HPDE6-E6E7 (cell line): ENCODE results near the gene CEACAM16.

Source experiments
- DNase-seq: peaks from one replicate; pipeline ENCODE4 v3.0.0; 2011; ENCODE audit warnings: missing footprints; ENCODE audit errors: extremely low spot score

The CEACAM16 gene

DNA sequence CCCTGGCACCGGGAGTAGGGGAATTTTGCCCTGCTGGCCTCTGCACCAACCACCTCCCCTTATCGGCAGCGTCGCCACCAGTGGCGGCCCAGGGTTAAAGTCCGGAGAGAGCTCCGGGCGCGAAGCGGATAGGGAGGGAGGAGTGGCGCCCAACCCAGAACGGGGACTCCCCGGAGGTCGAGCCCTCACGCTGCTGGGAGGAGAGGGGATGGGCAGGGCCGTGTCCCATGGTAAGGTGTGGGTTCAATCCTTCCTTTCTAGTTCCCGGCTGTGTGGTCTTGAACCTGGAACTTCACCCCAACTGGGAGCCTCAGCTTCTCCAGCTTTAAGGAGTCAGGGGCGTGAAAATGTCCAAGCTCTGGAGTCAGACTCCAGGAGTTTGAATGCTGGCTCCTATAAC, 26.3 kb downstream of the CEACAM16 start:
- DNase-seq, result no peak

DNA sequence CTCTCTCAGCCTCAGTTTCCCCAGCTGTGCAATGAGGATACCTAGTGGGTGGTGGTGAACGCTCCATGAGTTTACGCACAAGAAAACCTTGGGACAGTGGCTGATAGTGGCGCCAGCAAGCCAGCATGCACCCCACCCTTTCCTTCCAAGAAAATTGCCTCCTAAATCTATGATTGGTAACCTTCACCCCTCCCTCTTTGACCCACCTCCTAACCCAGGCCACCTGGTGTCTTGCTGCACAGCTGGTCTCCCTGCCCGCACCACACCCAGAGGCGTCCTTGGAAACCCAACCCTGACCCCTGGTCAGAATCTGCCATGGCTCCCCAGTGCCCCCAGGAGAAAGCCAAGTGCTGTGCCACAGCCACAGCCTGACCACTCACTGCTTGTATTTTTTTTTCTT, 26.7 kb downstream of the CEACAM16 start:
- no peak for DNase-seq

DNA sequence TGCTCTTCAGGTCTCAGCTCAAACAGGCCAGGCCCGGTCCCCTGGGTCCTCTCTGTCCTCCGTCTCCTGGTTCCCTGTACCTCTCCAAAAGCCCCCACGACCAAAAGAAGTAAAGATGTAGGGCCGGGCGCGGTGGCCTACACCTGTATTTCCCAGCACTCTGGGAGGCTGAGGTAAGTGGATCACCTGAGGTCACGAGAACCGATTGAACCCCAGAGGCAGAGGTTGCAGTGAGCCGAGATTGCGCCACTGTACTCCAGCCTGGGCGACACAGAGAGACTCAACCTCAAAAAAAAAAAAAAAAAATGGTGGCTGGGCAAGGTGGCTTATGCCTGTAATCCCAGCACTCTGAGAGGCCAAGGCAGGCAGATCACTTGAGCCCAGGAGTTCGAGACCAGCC, 27.5 kb downstream of the CEACAM16 start:
- no peak for DNase-seq

DNA sequence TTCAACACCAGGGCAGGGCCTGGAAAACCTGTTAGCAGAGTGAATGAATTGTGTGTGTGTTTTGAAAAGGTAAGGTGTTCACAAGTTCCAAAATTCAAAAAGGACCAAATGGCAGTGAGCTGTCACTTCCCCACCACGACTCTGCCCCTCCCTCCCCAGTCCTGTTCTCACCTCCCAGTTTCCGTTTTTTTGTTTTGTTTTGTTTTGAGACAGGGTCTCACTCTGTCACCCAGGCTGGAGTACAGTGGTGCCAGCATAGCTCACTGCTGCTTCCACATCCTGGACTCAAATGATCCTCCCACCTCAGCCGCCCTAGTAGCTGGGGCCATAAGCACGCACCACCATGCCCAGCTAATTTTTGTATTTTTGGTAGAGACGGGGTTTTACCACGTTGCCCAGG, 29.2 kb downstream of the CEACAM16 start:
- DNase-seq, result no peak

DNA sequence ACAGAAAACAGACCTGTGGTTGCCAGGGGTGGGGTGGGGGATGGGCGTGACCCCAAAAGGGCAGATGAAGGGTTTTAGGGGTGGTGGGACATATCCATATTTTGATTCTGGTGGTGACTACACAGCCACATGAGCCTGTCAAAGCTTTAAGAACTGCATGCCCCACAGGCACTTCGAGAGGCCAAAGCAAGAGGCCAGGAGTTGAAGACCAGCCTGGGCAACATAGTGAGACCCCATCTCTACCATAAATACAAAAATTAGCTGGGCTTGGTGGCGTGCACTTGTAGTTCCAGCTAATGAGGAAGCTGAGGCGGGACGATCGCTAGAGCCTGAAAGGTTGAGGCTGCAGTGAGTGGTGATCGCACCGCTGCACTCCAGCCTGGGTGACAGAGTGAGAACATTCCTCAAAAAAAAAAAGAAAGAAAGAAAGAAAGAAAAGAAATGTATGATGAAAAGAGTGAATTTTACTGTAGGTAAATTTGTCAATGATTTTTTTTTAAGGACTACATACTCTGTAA, 30.6 kb downstream of the CEACAM16 start:
- DNase-seq, result no peak

DNA sequence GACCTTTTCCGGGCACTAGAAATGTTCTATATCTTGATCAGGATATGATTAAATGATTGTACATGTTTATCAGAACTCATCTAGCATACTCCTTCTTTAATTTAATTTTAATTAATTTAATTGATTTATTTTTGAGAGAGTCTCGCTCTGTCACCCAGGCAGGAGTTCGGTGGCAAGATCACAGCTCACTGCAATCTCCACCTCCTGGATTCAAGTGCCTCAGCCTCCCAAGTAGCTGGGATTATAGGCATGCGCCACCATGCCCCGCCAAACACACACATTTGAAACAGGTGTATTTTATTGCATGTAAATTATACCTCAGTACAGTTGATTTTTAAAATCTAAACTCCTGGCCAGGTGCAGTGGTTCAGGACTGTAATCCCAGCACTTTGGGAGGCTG, 32.1 kb downstream of the CEACAM16 start:
- DNase-seq, result no peak

DNA sequence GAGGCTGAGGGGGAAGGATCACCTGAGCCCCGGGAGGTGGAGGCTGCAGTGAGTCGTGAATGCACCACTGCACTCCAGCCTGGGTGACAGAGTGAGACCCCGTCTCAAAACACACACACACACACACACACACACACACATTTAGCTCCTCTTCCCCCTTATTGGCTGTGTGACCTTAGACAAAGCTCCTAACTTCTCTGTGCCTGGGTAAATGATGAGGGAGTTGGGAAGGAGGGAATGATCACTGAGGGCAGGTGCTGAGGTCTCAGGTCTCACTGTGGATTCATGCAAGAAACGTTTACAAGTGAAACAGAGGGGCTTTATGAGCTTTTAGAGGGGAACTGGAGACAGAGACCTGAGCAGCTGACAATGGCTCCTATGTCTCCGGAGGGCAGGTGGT, 32.7 kb downstream of the CEACAM16 start:
- no peak for DNase-seq

DNA sequence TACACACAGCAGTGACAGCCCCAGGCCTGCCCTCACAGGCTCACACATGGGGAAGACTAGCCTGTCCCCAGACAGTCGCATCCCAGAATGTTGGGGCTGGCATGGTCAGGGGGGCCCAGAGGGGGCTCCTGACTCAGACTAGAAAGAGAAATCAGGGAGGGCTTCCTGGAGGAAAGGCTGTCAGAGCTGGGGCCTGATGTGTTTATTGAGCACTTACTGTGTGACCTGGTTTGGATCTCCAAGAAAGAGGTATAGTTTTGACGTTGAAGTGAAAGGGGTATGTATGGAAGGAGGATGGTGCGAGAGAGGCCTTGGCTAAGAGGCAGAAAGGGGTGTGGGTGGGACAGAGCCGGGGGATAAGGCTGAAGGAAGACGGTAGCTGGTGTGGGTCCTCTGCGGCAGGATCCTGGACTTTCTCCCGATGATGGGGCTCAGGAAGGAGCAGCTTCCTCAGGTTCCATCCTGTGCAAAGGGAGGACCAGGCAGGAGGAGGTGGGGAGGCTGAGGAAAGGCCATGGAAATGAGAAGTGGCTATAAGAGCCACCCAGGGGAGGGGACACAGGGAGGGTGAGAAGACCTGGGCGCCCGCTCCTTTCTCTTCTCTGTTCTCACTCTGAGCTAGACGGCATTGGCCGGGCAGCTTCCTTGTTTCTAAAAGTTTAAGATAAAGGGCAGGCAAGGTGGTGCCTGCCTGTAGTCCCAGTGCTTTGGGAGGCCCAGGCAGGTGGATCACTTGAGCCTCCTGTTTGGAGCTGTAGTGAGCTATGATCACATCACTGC, 33.5 kb downstream of the CEACAM16 start:
- DNase-seq, result no peak

DNA sequence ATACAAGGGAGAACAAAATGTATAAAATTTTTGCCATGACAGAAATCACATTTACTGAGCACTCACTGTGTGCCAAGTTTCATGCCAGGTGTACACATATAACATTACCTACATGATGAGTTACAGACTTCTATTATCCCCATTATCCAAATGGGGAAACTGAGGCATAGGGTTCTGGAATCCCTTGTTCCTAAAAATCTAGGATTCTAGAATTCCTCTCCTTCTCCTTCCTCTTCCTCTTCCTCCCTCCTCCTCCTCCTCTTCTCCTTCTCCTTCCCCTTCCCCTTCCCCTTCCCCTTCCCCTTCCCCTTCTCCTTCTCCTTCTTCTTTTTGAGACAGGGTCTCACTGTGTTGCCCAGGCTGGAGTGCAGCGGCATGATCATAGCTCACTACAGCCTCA, 35.4 kb downstream of the CEACAM16 start:
- DNase-seq, result no peak

DNA sequence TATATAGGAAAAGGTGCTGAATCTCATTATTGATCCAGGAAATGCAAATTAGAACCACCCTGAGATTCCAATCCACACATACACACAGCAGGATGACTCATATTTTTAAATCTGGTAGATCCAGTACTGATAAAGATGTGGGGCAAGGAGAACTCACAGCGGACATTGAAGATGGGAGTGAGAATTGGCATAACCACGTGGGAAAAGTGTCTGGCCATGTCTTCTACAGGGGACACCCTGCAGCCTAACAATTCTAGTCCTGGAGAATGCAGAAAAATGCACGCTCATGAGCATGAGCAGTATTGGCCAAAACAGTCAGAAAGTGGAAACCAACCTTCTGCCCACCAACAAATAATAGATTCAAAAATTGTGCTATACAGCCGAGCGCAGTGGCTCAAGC, 36.1 kb downstream of the CEACAM16 start:
- no peak for DNase-seq

DNA sequence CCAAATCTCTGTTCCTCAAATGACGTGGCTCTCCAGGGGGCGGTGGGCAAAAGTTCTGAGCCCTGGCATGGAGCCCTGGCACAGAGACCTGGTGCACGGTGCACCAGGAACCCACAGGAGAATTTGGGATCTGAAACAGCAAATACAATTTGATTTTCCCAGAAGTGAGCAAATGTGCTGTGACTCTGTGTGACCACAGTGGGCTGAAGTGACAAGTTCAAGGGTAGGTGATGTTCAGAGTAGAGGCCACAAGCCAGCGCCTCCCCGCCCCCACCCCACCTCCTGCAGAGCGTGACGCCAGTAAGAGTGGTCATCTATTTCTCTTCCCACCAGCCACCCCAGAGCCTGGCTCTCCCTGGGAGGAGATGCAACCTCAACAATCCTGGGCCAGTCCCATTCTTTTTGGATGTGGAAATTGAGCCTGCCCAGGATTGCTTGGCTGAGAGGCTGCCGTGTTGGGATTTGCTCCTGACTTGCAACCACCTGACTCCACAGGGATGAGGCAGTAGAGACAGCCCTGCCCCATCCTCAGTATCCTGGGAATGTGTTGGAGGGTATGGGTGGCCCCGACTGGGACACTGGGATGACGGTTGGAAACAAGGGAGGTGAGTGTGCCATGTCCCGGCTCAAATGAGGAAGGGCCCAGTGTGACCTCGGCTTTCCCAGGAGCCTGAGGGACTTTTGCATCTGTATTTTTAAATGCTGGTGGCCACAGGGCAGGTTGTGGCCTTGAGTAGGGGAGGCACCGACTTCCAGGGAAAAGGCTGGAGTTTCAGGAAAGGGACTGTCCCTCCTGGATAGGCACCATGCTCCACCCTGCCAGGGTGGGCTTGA, 38.5 kb downstream of the CEACAM16 start:
- no peak for DNase-seq

DNA sequence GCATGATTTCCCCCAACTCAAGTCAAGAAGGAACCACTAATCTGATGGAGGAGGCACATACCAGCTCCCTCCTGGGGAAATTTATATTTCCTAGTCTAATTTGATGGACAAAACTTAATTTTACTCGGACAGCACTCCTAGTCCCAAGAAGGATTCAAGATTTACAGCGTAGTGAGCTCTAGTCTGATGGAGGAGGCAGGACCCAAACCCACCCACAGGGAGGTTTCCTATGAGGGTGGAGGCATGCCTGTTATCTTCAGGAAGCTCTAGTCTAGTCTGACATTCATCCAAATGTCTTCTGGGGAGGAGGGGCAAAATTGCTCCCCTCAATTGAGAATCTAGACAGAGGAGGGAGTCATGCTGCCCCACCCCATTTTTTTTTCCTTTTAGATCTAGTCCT, 39.2 kb downstream of the CEACAM16 start:
- DNase-seq, result no peak

DNA sequence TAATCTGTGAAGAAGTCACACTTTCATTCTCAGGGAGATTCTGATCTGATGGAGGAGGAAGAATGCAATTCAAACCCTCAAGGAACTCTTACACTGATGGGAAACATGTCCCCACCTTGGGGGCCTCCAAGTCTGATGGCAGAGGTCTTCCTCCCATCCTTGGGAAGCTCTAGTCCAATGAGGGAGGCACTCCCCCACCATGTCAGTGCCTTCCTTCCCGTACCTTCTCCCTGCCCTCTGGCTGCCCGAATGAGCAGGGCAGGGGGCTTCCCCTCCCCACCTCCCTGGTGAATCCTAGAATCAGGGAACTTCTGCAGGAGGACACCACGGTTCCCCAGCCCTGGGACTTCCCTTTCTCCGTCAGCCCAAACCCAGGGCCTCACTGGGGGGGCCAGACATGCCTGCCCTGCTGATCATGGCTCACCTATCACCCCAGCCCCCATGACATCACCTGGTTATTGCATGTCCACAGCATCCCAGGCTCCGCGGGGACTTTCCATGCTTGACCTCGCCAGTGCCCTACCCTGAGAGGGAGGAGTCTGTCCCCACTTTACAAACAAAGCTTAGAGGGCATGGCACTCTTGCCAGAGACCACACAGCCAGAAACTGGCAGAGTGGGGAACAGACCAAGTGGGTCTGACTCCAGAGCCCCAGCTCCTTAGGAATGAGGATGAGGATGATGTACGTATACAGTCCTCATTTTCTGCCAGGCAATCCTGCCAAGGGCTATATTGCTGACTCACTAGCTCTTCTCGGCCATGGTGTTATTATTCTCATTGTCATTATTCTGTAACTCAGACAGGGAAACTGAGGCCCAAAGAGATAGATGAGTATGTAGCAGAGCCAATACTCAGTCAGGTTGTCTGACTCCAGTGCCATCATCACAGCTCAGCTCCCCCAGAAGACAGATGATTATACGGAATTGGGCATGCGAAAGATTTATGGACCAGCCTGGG, 39.9 kb downstream of the CEACAM16 start:
- DNase-seq, result no peak

DNA sequence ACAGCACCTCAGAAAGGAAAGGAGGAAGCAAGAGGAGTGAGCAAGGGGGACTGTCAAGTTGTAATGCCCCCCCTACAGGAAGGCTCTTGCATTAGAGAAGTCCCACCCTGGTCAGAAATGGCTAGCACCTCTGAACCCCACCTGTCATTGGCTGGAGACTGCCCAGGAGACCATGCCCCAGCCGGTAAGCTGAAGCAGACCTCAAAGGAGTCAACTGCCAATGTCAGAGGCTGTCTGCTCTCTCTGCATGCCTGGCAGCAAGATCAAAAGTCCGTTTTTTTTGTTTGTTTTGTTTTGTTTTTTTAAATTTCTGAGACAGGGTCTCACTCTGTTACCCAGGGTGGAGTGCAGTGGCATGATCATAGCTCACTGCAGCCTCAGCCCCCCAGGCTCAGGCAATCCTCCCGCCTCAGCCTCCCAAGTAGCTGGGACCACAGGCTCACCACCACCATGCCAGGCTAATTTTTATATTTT, 41.4 kb downstream of the CEACAM16 start:
- DNase-seq, result no peak

DNA sequence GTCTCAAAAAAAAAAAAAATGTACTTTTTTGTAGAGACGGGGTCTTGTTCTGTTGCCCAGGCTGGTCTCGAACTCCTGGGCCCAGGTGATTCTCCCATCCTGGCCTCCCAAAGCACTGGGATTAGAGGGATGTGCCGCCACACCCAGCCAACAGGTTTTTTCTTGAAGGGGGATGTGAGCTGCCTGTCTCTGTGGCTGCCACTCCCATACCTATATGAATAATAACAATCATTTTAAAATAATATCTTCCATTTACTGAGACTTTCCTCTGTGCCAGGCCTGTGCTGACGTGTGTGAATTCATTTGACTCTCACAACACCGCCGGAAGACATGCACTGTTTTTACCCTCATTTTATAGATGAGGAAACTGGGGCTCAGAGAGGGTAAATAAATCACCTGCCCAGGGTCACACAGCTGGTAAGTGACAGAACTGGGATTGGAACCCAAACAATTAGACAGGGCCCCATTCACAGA, 42.3 kb downstream of the CEACAM16 start:
- no peak for DNase-seq

DNA sequence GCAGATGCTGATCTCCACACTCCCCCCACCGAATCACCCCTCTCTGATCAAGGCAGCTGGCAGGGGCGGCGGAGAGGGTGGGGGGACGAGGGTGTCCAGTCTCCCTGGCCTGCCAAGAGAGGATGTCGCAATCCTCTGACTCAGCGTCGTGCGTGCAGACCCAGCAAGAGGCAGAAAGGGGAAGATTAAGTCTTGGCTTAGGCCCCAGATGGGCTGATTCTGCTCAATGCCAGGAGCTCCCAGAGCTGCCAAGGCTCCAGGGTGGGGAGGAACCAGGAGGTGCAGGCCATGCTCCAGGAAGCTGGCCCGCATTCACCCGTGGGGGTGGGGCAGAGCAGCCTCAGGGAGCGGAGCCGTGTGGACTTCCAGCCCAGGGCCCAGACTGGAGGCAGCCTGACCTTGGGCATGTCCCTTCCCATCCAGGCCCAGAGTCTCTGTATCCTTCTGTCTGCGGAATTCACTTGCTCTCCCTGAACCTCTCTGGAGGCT, 42.9 kb downstream of the CEACAM16 start:
- DNase-seq, result peak; percentile 92

DNA sequence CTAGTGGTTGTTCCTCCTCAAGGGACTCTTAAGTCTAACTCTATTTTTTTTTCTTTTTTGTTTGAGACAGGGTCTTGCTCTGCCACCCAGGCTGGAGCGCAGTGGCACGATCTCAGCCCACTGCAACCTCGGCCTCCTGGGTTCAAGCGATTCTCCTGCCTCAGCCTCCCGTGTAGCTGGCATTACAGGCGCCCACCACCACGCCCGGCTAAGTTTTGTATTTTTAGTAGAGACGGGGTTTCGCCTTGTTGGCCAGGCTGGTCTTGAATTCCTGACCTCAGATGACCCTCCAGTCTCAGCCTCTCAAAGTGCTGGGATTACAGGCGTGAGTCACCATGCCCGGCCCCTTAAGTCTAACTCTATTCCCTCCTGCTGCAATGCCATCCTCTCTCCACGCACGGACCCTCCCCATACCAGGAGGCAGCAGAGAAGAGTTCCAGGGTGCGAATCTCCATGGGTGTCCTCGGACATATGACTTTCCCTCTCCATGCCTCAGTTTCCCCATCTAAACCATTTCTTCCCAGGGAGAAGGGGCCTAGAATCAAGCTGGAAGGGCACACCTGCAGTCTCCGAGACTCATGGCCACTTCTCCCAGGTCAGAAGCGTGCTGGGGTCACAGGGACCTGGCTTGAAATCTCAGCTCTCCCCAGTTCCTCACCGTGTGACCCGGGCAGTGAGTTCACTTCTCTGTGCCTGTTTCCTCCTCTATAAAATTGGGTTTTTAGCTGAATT, 43.5 kb downstream of the CEACAM16 start:
- no peak for DNase-seq

DNA sequence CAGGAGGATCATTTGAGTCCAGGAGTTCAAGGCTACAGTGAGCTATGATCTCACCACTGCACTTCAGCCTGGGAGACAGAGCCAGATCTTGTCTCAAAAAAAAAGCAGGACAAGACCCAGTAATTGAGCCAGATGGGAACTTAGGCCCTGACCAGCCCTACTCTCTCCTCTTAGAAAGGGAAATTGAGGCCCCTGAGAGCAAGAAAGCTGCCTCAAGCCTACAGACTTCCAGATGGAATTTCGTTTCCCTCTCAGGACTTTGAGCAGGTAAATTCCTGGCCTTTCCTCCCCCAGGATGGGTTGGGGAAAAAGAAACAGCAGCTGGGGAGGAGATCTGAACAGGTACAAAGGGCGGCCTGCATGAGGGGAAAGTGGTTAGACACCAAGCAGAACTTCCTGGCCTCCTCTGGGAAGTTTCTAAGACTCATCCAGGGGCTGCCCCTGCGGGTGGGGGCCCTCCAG, 46.0 kb downstream of the CEACAM16 start:
- no peak for DNase-seq

DNA sequence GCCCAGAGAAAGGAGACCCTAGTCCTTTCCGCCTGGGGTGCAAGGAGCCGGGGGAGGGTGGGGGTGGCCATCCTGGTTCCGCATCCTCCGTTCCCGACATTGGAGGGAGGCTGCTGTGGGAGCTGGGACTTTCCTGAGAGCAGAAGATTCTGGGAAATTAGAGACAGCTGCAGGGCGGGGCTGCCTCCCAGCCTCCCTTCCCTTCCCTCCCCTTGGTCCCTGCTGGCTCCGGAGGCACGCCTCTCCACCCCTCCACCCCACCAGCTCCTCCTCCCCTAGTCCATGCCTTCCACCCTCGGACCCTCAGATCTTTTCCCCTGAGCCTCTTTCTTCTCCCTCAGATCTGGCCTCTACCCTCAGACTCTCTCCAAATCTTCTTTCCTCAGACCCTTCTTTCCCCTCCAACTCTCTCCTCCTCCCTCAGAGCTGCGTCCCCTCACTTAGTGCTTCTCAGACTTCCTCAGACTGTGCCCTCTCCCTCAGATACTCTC, 46.4 kb downstream of the CEACAM16 start:
- DNase-seq, result no peak

DNA sequence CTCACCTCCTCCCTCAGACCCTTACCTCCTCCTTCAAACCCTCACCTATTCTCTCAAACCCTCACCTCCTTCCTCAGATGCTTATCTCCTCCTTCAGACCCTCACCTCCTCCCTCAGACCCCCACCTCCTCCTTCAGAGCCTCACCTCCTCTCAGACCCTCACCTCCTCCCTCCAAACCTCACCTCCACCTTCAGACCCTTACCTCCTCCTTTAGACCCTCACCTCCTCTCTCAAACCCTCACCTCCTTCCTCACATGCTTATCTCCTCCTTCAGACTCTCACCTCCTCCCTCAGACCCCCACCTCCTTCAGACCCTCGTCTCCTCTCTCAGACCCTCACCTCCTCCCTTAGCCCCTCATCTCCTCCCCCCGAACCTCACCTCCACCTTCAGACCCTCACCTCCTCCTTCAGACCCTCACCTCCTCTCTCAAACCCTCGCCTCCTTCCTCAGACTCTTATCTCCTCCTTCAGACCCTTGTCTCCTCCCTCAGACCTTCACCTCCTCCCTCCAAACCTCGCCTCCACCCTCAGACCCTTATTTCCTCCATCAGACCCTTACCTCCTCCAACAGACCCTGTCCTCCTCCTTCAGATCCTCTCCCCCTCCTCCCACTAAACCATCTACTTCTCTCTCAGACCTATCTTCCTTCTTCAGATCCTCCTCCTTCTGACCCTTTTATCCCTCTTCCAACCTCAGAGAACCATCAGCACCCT, 47.1 kb downstream of the CEACAM16 start:
- DNase-seq, result no peak
